ENCODE results near the gene BPHL. TPM values are rescaled to one million over a fixed set of nuclear protein-coding genes. Genes with fewer than 3 reads are reported as not detected.

BPHL gene
- total and polyA plus RNA-seq, 10 of the 15 experiments (the other 5 are each of a cell fraction or from before 2014, with no cell fraction given): 8.0 to 17.8 (median 12.4) TPM

- TF ChIP-seq RAD51 (IDR thresholded peaks at IDR 0.05): peak; percentile 70; the same call in 1 of the 2 replicates
These were observed 20.8 kb downstream of the BPHL start (continued) for GRCh38 chr6:3139090-3139903.

GRCh38 chr6:3140201-3140600, 21.7 kb downstream of the BPHL start:
- WGBS (ENCODE audit: insufficient coverage, insufficient replicate concordance, low lambda C conversion rate, missing lambda C conversion rate): 94% methylated on average over 19 of the region's 20 CpGs
- POLR2A ChIA-PET: no interaction called here
- SMC1A ChIA-PET (ENCODE audit: uncharacterized antibody, unreplicated experiment): interaction anchor here (1.1 to 1.2 kb wide), 3 partner anchors 19 to 112 kb away, joined by 3 to 5 read pairs (median 3); no protein-coding TSS in a partner anchor
- TF ChIP-seq PAX8 (IDR thresholded peaks at IDR 0.05): no peak
- no peak for TF ChIP-seq POLR2A (IDR thresholded peaks at IDR 0.05; ENCODE audit: low read depth, low read length)
- no peak for TF ChIP-seq CUX1 (IDR thresholded peaks at IDR 0.05; ENCODE audit: insufficient replicate concordance, low read depth, low read length)
- TF ChIP-seq FOS (IDR thresholded peaks at IDR 0.05; ENCODE audit: borderline replicate concordance, extremely low read depth, insufficient read length): no peak
- TF ChIP-seq RELA (IDR thresholded peaks at IDR 0.05; ENCODE audit: borderline replicate concordance, partially characterized antibody): no peak
- no peak for TF ChIP-seq TAF1 (IDR thresholded peaks at IDR 0.05; ENCODE audit: borderline replicate concordance, low read depth, low read length)
- no peak for TF ChIP-seq KLF5 (IDR thresholded peaks at IDR 0.05; ENCODE audit: partially characterized antibody)
- Histone ChIP-seq H4K20me1 (ENCODE audit: control insufficient read depth, insufficient read depth) (no peaks in the 10 kb centered on the region), H3K9ac (ENCODE audit: control insufficient read depth, insufficient read depth, low read length) (no peak overlapping the region), H3K79me2 (ENCODE audit: control insufficient read depth, insufficient read depth, low read length) (no peaks in the 10 kb centered on the region), H3K9me3 (replicated peaks; ENCODE audit: control insufficient read depth, insufficient read depth, low read length) (no peaks in the 10 kb centered on the region), H3K4me1 (ENCODE audit: control insufficient read depth, insufficient read depth, low read length) (peaks cover 7% of the 10 kb centered on the region), H2AFZ (ENCODE audit: control insufficient read depth, low read depth, low read length) (no peak overlapping the region), H3K27me3 (replicated peaks in 1 of 2; ENCODE audit: control insufficient read depth in 2 of 2, insufficient read depth in 2 of 2, low read length in 1 of 2) (no peaks in the 10 kb centered on the region), H3K27ac (ENCODE audit: control insufficient read depth, insufficient read depth) (no peak overlapping the region), H3K36me3 (ENCODE audit: control insufficient read depth in 2 of 2, insufficient read depth in 2 of 2, low read length in 1 of 2) (no peaks in the 10 kb centered on the region), H3K4me3 (no peak overlapping the region), H3K4me2 (ENCODE audit: control insufficient read depth, insufficient read depth) (no peak overlapping the region)
- no TSS peak for BruUV-seq (replicated peaks)
- ATAC-seq (no peak), FAIRE-seq (no peak), DNase-seq (ENCODE audit: low read depth, low spot score) (no peak)
- RAD21 ChIA-PET (ENCODE audit: unreplicated experiment): no interaction called here
- in situ Hi-C loops (cut with MboI): no loop called here
- intact Hi-C loops (cut with micrococcal nuclease; ENCODE audit: unreplicated experiment): no loop called here
- CTCF ChIA-PET: interaction anchor here (1.4 to 1.7 kb wide), 2 partner anchors 13 to 17 kb away, joined by 3 to 5 read pairs; partner anchors contain the start of gene TUBB2A
